ENCODE measurements around the gene OR7C1. TPM values are rescaled to one million over a fixed set of nuclear protein-coding genes. Genes with fewer than 3 reads are reported as not detected.

The OR7C1 gene
- total and polyA plus RNA-seq, 2 of the 8 experiments (the other 6 are each of a cell fraction or from before 2014, with no cell fraction given), result not detected

GRCh38 chr19:14761607-14762006 is 73.4 kb downstream of the OR7C1 start:
- Histone ChIP-seq H4K91ac (replicated peaks; ENCODE audit: insufficient read length, low read length) (no peak overlapping the region), H4K5ac (ENCODE audit: insufficient read length, low read depth, low read length) (no peak overlapping the region), H3K56ac (replicated peaks; ENCODE audit: insufficient read length, low read depth, low read length) (no peak overlapping the region), H3K23me2 (ENCODE audit: low read depth, low read length) (peaks cover 2% of the 10 kb centered on the region; the same call in 1 of the 2 replicates), H4K20me1 (replicated peaks in 1 of 2; ENCODE audit: control insufficient read depth in 1 of 2, insufficient read depth in 2 of 2, low read length in 2 of 2) (no peaks in the 10 kb centered on the region), H2BK120ac (replicated peaks; ENCODE audit: low read depth, low read length) (no peak overlapping the region), H3K9ac (replicated peaks in 1 of 4; ENCODE audit: extremely low read depth in 1 of 4, low read depth in 3 of 4, low read length in 3 of 4) (no peak overlapping the region), H4K8ac (ENCODE audit: extremely low read depth, insufficient read depth, low read length) (no peak overlapping the region), H3K4me1 (replicated peaks in 1 of 4; ENCODE audit: control insufficient read depth in 3 of 4, insufficient read depth in 4 of 4, low read length in 3 of 4) (no peaks in the 10 kb centered on the region; a peak in 3 of 7 replicates), H3K27me3 (replicated peaks in 1 of 4; ENCODE audit: control insufficient read depth in 3 of 4, extremely low read depth in 1 of 4, insufficient read depth in 3 of 4, low read length in 3 of 4) (no peaks in the 10 kb centered on the region), H3K4me2 (ENCODE audit: insufficient read depth in 1 of 2, low read depth in 2 of 2, low read length in 2 of 2) (no peak overlapping the region), H3K4me3 (ENCODE audit: extremely low read depth in 1 of 4, insufficient read depth in 2 of 4, low read depth in 3 of 4, low read length in 4 of 4) (no peak overlapping the region), H3K79me2 (ENCODE audit: control insufficient read depth in 1 of 2, insufficient read depth in 2 of 2, low read length in 2 of 2) (no peaks in the 10 kb centered on the region), H3K18ac (ENCODE audit: extremely low read depth, low read length) (no peak overlapping the region), H3K36me3 (ENCODE audit: control insufficient read depth in 2 of 4, insufficient read depth in 4 of 4, low read length in 3 of 4) (peaks cover 0 to 7% (median 0%) of the 10 kb centered on the region in 4 experiments; a peak in 1 of 8 replicates), H3K4ac (replicated peaks; ENCODE audit: insufficient read length, low read depth, low read length) (no peak overlapping the region), H3K27ac (ENCODE audit: low read depth, low read length) (no peak overlapping the region), H3K79me1 (ENCODE audit: low read depth, low read length) (no peaks in the 10 kb centered on the region), H2BK12ac (ENCODE audit: low read depth, low read length) (no peak overlapping the region), H3K23ac (ENCODE audit: insufficient read length) (no peak overlapping the region), H2BK20ac (ENCODE audit: low read length) (no peak overlapping the region), H3K9me3 (ENCODE audit: insufficient read depth in 2 of 2, low read depth in 1 of 2, low read length in 1 of 2) (no peaks in the 10 kb centered on the region), H2AFZ (ENCODE audit: low read length) (no peak overlapping the region), H2BK5ac (ENCODE audit: low read depth, low read length) (no peak overlapping the region), H2BK15ac (ENCODE audit: low read length) (no peak overlapping the region), H3K14ac (ENCODE audit: insufficient read length) (no peak overlapping the region), H2AK5ac (ENCODE audit: low read depth, low read length) (no peak overlapping the region)
- ChIA-PET POLR2A (ENCODE audit: partially characterized antibody) (interaction anchor here (1.1 to 1.4 kb wide), 3 partner anchors 10 to 16 kb away, joined by 3 to 5 read pairs (median 3); no protein-coding TSS in a partner anchor), CTCF (ENCODE audit: partially characterized antibody) (interaction anchor here (0.7 to 1.3 kb wide), 5 partner anchors 16 to 393 kb away, joined by 3 to 6 read pairs (median 3); partner anchors contain the start of gene ADGRE2)
- WGBS, 2 experiments (ENCODE audit: extremely low coverage in 1 of 2, insufficient coverage in 1 of 2, insufficient read length in 1 of 2, insufficient replicate concordance in 2 of 2, low coverage in 1 of 2, low lambda C conversion rate in 2 of 2, missing lambda C conversion rate in 1 of 2), result 81% methylated on average over 5 of the region's 5 CpGs; no CpG with 5 or more reads in 1 of the 2 experiments
- DNase-seq (ENCODE audit: low read depth in 1 of 2, low spot score in 2 of 2) (no peak), FAIRE-seq (no peak)
- TF ChIP-seq RBBP5 (IDR thresholded peaks at IDR 0.05; ENCODE audit: borderline replicate concordance, low read depth, low read length), result no peak
- no peak for TF ChIP-seq BCL11A (IDR thresholded peaks at IDR 0.05; ENCODE audit: low read depth in 2 of 2, low read length in 2 of 2)
- no peak for TF ChIP-seq CHD1 (IDR thresholded peaks at IDR 0.05; ENCODE audit: low read depth, low read length)
- TF ChIP-seq HDAC2 (IDR thresholded peaks at IDR 0.05; ENCODE audit: borderline replicate concordance in 1 of 2, low read depth in 2 of 2, low read length in 2 of 2), result no peak
- TF ChIP-seq JUND (IDR thresholded peaks at IDR 0.05; ENCODE audit: low read length), result no peak
- no peak for TF ChIP-seq RFX5 (IDR thresholded peaks at IDR 0.05; ENCODE audit: borderline replicate concordance, low read depth, low read length)
- no peak for TF ChIP-seq PHF8 (conservative IDR thresholded peaks at IDR 0.05; ENCODE audit: low read depth, low read length)
- TF ChIP-seq KDM4A (IDR thresholded peaks at IDR 0.05; ENCODE audit: low read depth, low read length, severe bottlenecking), result no peak
- TF ChIP-seq SRF (IDR thresholded peaks at IDR 0.05; ENCODE audit: low read depth, low read length), result no peak
- no peak for TF ChIP-seq JUN (IDR thresholded peaks at IDR 0.05; ENCODE audit: low read depth, low read length)
- TF ChIP-seq CHD2 (IDR thresholded peaks at IDR 0.05; ENCODE audit: low read length), result no peak
- TF ChIP-seq BRCA1 (IDR thresholded peaks at IDR 0.05; ENCODE audit: low read depth, low read length), result no peak

All from H1 (cell line).